Astrocyte of the hippocampus (primary cell): ENCODE results near the gene TJP1.
"Not testable (repeated sequence)": the region's sequence is repeated elsewhere in the genome, so short reads cannot be mapped to it uniquely, and the experiment has no call there.

Experiments used
- DNase-seq: peaks from one replicate; pipeline ENCODE4 v3.0.0; 2011; ENCODE audit warnings: low read depth, low spot score

Gene TJP1

GRCh38 chr15:29838352-29839010, 16.2 kb upstream of the TJP1 start:
- DNase-seq = no peak

- DNase-seq = no peak
Observed at GRCh38 chr15:29835301-29835700, 13.0 kb upstream of the TJP1 start.

DNA sequence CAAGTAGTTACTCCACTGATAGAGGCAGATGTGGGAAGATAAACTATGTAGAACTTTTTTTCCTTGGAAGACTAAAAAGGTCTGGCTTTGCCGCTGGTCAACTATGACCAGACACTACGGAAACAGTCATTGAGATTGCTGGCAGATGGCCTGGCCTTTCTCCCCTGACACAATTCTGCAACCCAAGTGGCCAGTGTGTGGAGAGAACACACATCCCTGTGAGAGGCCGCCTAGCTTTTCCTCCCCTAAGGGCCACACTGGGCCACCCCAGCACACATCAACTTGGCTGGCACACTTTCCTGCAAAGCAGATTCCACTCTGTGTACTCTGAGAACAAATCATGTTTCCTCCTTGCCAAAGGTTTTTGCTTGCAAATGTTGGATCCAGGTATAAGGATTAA, 10.4 kb upstream of the TJP1 start:
- no peak for DNase-seq

- no peak for DNase-seq
Observed at GRCh38 chr15:29826908-29827820, 4.9 kb upstream of the TJP1 start.

DNA sequence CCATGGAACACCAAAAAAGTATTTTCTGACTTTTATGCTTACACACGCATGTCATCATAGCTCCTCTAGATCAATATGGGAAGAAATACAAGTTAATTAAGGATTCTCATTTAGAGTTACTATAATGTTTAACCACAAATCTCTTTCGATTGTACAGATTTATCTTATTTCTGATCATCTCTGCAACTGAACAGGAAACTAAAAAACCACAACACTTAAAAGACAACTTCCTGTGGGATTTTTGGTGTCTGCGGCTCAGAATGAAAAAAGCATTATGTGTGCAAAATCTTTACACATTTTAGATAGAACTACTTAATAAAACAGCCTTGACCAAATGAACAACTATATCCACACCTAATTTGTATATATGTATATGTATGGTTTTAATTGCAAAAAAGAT, 3.0 kb upstream of the TJP1 start:
- DNase-seq = no peak

GRCh38 chr15:29822684-29823459, 604 bp upstream of the TJP1 start:
- DNase-seq = peak; percentile 90

DNA sequence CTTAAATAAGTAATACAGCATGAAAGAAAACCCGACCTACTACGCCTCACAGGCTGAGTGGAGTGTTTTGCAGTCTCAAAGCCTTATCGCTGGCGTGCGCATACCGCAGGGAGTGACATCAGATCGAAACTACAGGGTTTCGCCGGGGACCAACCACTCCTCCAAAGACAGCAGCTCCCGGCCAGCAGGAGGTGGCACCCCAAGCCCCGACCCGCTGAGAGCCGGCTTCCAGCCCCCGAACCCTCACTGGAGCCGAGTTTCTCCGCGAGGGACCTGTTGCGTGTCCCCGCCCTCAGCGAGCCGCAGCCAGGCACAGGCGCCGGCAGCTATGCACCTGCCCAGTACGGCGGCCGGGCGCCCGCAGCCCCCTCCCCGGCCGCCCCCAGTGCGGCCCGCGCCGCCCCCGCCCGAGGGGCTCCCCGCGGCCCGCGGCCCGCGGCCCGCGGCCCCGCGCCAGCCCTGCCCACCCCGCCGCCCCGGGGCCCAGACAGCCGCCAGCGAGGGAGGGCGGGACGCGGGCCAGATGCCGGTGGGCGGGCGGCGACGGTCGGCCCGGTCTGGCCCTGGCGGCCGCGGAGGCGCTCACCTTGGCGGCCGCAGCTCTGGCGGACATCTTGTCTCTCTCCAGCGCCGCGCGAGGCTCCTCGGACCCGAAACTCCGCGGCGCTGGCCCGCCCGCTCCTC, 710 bp downstream of the TJP1 start:
- peak; percentile 89 for DNase-seq

- peak; percentile 34 for DNase-seq
Observed at GRCh38 chr15:29820394-29821154, 1.7 kb downstream of the TJP1 start.

- DNase-seq = no peak
Observed at GRCh38 chr15:29819979-29820378, 2.3 kb downstream of the TJP1 start.

GRCh38 chr15:29818141-29818540, 4.1 kb downstream of the TJP1 start:
- no peak for DNase-seq

DNA sequence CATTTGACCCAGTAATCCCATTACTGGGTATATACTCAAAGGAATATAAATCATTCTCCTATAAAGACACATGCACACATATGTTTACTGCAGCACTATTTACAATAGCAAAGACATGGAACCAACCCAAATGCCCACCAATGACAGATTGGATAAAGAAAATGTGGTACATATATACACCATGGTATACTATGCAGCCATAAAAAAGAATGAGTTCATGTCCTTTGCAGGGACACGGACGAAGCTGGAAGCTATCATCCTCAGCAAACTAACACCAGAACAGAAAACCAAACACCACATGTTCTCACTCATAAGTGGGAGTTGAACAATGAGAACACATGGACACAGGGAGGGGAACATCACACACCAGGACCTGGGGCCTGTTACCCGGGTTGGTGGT, 4.8 kb downstream of the TJP1 start:
- DNase-seq = not testable (repeated sequence)

- DNase-seq = no peak
Observed at GRCh38 chr15:29815000-29815710, 7.1 kb downstream of the TJP1 start.

GRCh38 chr15:29813009-29813408, 9.3 kb downstream of the TJP1 start:
- DNase-seq = no peak

DNA sequence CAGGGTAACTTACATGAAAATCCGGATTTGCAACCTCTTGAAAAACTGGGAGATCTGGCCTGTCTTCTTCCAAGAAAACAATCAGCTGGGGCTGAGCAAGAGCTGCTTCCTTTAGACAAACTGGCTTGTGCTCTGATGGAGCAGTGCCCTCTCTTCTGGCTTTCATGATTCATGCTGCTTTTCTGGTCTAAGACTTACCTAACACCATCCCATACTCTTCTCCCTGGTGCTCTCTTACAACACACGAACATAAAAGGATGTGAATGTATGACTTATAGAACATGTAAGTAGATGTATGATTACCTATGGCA, 9.9 kb downstream of the TJP1 start:
- DNase-seq = peak; percentile 21

DNA sequence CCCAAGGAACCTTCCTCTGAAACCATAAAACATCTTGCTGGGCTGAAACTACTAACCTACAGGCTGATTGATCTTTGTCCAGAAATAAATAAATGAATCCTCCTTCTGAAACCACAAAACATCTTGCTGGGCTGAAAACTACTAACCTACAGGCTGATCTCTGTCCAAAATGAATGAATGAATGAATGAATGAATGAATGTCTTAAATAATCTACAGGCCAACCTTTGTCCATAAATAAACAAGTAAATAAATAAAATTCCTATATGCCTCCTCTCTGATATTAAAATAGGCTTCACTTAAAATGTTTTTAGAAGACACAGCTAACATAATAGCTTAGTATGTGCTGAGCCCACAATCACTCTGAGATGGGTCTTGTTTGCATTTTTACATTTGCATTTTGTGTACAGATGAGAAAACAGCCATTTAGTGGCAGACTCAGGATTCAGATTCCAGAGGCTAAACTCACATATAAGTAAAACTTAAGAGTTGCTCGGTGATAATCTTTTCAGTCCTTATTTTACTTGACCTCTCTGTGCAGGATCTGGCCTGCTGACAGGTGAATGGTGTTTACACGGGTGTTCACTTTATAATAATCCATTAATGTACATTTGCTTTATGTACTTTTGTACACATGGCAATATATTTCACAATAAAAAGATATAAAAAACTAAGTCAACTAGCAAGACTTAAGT, 10.4 kb downstream of the TJP1 start:
- DNase-seq = no peak

DNA sequence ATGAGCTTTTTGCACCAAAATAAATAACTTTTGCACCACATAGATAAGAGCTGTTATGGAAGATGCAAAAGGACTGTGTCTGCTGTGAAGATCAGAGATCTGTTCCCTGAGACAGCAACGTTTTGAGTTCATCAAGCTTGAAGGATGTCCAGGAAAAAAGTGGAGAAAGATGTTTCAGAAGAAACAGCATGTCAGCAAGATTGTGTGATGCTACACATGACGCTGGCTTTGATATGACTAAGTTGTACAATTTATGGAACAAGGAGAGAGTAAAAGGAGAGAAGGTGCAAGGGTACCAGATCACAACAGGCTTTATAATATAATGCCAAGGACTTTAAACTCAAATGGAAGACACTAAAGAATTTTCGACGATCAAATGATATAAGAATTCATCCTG, 16.6 kb downstream of the TJP1 start:
- DNase-seq = no peak

DNA sequence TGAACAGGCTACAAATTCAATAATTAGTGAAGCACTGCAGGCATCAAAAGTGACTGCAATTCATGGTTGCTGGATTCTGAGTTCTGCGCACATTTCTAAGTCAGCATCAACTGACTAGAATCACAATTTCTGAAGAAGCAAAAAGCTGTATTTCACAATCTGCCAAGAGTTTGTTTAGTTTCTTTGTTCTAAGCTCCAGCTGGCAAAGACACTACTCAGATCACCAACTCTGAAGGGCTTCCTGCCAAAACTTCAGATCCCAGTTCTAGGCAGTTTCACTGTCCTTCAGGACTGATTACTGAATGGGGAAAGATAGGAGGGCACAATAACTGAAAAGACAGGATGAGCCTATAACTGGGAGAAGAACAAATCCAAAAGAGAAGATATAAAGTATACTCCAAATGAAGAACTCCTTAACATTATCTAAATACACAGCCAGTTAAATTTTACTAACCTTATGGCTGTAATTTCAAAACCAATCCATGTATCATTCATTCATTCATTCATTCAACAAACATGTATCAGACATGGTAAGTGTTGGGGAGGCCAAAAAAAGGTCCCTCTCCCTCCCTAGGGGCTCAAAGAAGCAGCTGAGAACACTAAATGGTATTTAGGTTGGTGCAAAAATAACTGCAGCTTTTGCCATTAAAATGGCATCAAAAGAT, 17.1 kb downstream of the TJP1 start:
- DNase-seq = peak; percentile 74

GRCh38 chr15:29802411-29802810, 19.9 kb downstream of the TJP1 start:
- no peak for DNase-seq
